ENCODE results near the gene ATE1. TPM values are rescaled to one million over a fixed set of nuclear protein-coding genes. Genes with fewer than 3 reads are reported as not detected.

The ATE1 gene
- total and polyA plus RNA-seq, 2 of the 4 experiments (the other 2 are of a cell fraction) = 6.4 to 27.8 TPM

DNA sequence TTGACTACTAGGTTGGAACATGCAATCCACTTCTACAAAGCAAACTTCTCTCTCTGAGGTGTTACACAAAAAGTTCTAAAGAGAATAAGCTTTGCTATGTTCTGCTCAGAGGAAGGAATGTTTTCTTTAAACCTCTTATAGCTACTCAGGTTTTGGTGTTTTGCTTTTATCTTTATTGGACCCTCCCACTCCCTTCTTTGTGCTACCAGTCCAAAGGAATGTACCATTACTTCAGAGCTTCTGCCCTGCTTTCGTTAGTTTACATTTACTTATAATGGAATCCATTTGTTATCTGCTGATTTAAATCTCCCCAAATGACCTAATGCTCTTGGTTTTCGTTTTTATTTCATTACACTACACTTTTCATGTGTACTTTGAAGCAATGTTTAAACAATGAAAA lies 154.9 kb downstream of the ATE1 start:
- intact Hi-C loops (cut with micrococcal nuclease) (no loop called here), dilution Hi-C loops (cut with HindIII; ENCODE audit: low sequenced_read_pairs, unreplicated experiment) (no loop called here), in situ Hi-C loops (cut with MboI; ENCODE audit: low sequenced_read_pairs) (no loop called here)
- BruUV-seq (replicated peaks) = no TSS peak
- Histone ChIP-seq H4K20me1 (ENCODE audit: insufficient read depth, low read length) (no peaks in the 10 kb centered on the region), H2AK9ac (replicated peaks; ENCODE audit: low read depth, low read length, poor library complexity) (no peak overlapping the region), H3K23ac (ENCODE audit: low read depth, low read length) (no peak overlapping the region), H3K4me2 (ENCODE audit: low read depth, low read length) (peak overlapping the region; percentile 29; the same call in 1 of the 2 replicates), H3K4me3 (ENCODE audit: insufficient read depth, low read depth, low read length) (no peak overlapping the region), H4K91ac (ENCODE audit: insufficient read depth, low read depth, low read length) (no peak overlapping the region), H3K14ac (replicated peaks; ENCODE audit: low read depth, low read length) (no peak overlapping the region), H3K9me1 (ENCODE audit: insufficient read depth, low read length) (no peaks in the 10 kb centered on the region), H3K9me3 (ENCODE audit: control insufficient read depth, insufficient read depth, low read length) (no peaks in the 10 kb centered on the region), H4K5ac (ENCODE audit: low read depth, low read length) (no peak overlapping the region), H3K4ac (ENCODE audit: low read depth, low read length) (no peak overlapping the region), H2BK120ac (ENCODE audit: low read depth, low read length) (no peak overlapping the region), H3K56ac (ENCODE audit: extremely low read depth, insufficient read depth, low read length) (no peak overlapping the region), H3K9ac (ENCODE audit: low read depth, low read length) (no peak overlapping the region), H2AFZ (replicated peaks; ENCODE audit: low read length, poor library complexity) (no peak overlapping the region), H2BK15ac (ENCODE audit: low read depth, low read length) (no peak overlapping the region), H2BK5ac (ENCODE audit: low read depth, low read length, poor library complexity, severe bottlenecking) (no peak overlapping the region), H3K4me1 (ENCODE audit: control insufficient read depth, insufficient read depth, low read length) (peaks cover 4% of the 10 kb centered on the region; the same call in 1 of the 2 replicates), H3K27ac (ENCODE audit: insufficient read depth, low read length) (no peak overlapping the region), H3K27me3 (ENCODE audit: control insufficient read depth, insufficient read depth, low read length) (no peaks in the 10 kb centered on the region), H2BK20ac (ENCODE audit: low read depth, low read length) (no peak overlapping the region), H3K36me3 (ENCODE audit: control insufficient read depth, insufficient read depth, low read length) (no peaks in the 10 kb centered on the region), H4K8ac (ENCODE audit: low read depth in 2 of 2, low read length in 2 of 2) (no peak overlapping the region), H3K79me1 (ENCODE audit: low read depth in 1 of 2, low read length in 2 of 2) (no peaks in the 10 kb centered on the region), H2AK5ac (ENCODE audit: low read depth, low read length) (no peak overlapping the region), H3K18ac (ENCODE audit: low read depth, low read length) (no peak overlapping the region)
- DNase-seq (peak; percentile 68), ATAC-seq (ENCODE audit: low read depth) (peak; percentile 91)
- WGBS, 2 experiments (ENCODE audit: extremely low coverage in 2 of 2, insufficient read length in 1 of 2) = no CpG with 5 or more reads among the region's 2 CpGs
- 0 out of 2 replicates have a peak, but pooled peaks have one; percentile 3 for TF ChIP-seq CEBPB (IDR thresholded peaks at IDR 0.05; ENCODE audit: low read depth, low read length)
- no peak for TF ChIP-seq RCOR1 (IDR thresholded peaks at IDR 0.05; ENCODE audit: insufficient replicate concordance, low read length)
- no peak for TF ChIP-seq BHLHE40 (IDR thresholded peaks at IDR 0.05; ENCODE audit: low read depth, low read length)
- ChIA-PET POLR2A (ENCODE audit: unreplicated experiment) (no interaction called here), CTCF (no interaction called here)
